Activated CD4-positive, alpha-beta T cell treated with anti-CD3 and anti-CD28 coated beads, Interleukin-2, amount 50 U/mL, for 1 hour (primary cell): ENCODE data around the gene ARHGEF7.

Source experiments
- DNase-seq: peaks from one replicate; pipeline ENCODE4 v3.0.0-alpha.2; 2020

The ARHGEF7 gene

DNA sequence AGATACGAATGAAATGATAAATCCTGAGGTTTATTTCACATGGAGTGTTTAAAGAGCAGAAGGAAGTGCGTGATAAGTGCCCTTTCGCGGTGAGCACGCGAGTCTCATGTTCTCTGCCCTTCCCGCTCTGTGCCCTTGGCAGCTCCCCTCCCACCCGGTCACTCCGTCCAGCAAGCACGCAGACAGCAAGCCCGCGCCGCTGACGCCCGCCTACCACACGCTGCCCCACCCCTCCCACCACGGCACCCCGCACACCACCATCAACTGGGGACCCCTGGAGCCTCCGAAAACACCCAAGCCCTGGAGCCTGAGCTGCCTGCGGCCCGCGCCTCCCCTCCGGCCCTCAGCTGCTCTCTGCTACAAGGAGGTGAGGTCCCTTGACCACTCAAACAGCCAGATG, 167.9 kb downstream of the ARHGEF7 start:
- no peak for DNase-seq

DNA sequence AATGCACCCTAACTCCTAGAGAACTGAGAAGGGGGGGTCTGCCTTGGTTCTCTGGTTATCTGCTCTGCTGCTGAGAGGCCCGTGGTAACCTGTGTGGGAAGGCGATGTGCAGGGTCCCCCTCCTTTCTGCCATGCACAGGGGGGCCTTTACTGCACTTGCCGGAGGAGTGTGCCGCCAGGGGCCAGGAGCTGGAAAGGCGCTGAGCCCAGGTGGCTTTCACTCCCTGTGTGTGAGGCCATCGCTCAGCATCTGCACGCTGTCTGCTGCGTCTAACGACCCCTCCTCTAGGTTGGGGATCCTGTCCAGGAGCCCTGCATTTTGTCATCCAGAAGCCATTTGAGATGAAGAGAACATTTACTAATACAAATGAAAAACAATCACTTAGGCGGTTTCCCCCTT, 168.3 kb downstream of the ARHGEF7 start:
- DNase-seq, result no peak

DNA sequence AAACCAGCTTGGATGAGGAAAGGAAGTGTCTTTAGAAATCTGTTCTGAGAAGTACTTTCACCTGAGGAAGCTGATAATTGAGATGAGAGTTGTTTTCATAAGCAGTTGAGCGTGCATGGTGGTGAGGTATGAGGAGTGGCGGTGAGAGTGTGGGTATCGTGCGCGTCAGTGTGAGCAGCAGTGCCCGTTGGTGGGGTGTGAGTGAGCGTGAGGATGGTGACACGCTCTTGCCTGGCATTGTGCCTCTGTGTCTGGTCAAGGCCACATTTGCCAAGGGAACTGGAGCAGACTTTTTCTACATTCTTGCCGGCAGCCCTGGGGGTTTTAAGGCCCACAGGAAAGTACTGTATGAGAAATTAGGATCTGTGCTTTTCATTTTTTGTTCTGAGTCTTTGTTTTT, 168.9 kb downstream of the ARHGEF7 start:
- DNase-seq, result no peak

DNA sequence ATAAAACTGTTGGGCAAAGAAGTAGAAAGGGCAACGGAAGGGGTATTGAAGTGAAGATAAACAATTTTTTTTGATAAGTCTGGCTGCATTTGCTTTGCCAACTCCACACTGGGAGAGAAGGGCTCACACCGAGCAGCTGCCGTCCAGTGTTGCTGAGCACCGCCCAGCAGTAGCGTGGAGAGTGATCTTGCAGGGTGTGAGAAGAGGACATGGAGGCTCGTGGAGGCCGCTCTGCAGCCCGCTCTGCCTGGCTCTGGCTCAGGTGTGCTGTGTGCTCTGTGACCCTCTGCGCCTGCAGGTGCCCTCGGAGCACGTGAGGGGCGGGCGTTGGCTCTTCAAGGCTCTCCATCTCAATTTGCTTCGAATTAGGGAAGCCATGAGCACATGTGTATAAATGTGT, 169.5 kb downstream of the ARHGEF7 start:
- no peak for DNase-seq

DNA sequence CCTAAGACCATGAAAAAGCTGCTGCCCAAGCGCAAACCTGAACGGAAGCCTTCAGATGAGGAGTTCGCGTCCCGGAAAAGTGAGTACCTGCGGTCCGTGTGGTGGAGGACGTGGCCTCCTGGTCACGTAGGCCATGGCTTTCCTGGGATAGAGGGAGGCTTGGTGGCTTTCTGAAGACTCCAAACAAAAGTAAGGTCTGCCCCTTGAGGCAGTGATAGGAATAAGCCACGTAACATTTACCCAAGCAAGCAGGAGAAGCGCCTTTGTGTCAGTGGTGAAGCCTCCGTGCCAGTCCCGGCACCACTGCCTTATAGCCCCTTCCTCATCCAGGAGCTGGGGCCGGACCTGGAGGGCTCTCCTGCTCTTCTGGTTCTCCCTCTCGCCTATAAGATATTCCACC, 171.1 kb downstream of the ARHGEF7 start:
- no peak for DNase-seq

DNA sequence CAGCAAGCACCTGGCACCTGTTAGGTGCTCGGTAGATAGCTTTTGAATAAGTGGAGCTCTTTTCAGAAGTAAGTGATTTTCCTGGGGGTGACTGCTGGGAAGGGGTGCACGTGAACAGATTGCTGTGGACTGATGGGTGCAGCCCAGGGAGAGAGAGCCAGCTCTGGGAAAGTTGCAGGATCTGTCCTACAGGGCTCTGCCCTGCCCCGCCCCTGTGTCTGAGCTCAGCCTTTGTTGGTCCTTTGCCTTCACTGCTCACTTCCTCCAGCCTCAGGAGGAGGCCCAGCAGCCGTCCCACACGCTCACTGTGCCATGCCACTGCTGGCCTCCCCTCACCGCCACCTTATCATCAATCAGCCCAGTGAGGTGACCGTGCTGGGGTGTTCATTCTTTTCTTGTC, 171.6 kb downstream of the ARHGEF7 start:
- DNase-seq, result no peak

DNA sequence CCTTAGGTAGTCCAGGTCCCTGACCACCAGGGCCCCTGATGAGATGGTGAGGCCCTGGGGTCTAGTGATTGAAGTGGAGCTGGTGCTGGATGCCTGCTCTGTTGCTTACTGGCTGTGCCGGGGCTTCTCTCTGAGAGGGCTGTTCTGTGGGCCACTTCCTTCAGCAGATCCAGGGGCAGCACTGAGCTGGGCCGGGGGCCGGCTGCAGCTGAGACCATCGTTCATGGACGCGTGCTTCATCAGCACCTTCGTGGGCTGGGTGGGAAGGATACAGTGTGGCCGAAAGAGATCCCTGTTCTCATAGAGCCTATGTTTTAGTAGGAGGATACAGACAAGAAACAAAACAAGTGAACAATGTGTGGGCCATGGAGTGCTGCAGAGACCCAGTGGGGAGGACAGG, 172.1 kb downstream of the ARHGEF7 start:
- no peak for DNase-seq

DNA sequence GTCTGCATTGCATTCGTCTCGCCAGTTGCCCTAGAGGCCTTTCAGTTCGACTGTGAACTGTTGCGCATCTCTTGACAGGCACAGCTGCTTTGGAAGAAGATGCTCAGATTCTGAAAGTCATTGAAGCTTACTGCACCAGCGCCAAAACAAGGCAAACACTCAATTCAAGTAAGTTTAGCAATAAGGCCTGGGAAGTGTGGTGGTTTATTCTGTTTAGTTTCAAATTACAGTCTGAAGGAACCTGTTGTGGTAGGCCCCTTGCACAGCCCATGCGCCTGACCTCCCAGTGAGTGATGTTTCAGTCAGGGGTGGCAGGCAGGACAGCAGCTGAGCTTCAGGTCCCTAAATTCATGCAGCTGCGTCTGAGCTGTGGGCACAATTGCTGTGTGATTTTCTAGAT, 173.2 kb downstream of the ARHGEF7 start:
- DNase-seq, result no peak

DNA sequence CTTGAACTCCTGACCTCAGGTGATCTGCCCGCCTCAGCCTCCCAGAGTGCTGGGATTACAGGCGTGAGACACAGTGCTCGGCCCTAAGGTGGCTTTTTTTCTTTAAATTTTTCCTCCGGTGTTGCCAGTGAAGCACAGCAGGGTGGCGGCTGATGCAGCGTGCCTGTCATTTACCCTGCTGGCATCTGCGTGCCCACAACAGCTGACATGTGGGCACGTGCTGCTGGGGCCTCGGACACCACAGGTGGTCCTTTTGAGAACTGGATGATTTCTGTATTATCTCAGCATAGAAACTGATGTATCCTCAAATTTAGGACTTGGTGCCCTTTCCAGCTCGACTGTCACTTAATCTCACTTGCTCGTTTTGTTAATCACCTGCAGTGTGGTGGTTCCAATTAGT, 174.1 kb downstream of the ARHGEF7 start:
- no peak for DNase-seq

DNA sequence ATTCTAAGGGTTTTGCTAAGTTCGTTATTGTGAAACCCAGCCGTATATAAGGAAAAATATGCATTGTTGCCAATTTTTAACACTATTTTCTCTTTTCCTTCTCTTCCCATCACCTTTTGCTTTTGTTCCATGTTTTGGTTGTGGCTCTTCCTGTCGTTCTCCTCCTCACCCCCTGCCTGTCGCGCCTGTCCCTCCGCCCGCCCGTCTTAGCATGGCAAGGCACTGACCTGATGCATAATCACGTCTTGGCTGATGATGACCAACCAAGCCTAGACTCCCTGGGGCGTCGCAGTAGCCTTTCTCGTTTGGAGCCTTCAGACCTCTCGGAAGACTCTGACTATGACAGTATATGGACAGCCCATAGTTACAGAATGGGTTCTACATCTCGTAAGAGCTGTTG, 176.8 kb downstream of the ARHGEF7 start:
- no peak for DNase-seq

DNA sequence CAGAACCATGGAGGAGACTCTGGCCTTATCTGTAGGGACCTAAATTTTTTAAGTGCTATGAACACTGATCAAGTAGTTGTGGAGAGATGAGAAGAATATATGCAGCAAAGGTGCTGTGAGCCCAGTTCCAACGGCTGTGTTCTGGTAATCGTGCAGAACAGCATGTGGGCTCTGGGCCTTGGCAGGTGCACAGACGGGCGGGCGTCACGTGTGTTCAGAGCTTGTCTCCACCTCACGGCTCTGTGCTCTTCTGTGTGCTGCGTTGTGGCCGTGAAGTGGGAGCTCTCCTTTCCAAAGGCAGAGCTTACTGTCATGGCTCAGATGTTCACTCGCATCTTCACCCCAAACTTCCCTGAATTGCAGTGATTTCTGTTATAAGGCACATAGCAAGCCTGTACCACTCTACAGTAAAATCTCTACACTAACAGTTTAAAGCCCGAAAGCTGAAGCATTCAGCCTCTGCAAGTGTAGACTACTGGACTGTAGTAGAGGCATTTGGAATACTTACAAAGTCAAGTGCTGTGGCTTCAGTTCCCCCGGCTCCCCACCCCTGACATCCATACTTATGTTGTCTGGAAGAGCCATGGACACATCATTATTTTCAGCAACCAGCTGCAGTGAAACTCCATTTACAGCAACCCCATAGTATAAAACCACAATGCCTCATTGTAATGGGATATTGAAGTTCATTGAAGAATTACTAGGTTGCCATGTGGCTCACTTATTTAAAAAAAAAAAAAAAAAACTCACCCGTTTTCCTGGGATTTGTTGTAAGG, 177.8 kb downstream of the ARHGEF7 start:
- DNase-seq, result no peak

DNA sequence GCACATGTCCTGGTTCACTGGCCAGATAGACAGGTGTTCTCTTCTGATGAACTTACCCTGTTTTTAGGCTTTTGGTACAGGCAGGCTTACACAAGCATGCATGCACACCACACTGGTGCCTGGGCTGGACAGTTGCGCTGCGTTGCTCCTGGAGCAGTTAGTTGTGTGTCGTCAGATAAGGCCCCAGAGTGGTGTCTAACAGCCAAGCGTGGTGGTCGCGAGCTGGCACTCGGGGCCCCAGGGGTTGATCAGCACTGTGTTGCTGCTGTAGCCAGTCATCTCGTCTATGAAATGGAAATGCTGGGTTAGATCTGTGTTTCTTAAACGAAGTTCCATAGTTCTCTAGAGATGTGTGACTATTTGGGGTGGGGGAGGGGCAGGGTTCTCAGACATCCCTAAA, 180.8 kb downstream of the ARHGEF7 start:
- no peak for DNase-seq

DNA sequence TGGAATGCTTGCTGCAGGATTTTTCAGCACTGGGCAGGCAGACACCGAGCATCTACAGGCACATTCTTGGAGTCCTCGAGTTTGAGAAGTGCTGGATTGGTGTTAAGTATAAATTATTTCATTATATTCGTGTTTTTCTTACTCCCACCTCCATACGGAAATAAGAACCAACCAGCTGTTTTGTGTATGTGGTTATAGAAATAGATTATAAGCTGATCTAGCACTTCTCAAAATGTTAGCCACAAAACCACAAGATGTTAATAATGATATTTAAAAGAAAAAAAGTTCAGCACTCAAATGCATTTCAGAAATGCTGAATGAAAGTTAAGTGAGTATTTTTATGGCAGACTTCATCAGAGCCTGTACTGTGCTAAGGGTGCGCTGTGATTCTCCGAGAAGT, 181.3 kb downstream of the ARHGEF7 start:
- no peak for DNase-seq

DNA sequence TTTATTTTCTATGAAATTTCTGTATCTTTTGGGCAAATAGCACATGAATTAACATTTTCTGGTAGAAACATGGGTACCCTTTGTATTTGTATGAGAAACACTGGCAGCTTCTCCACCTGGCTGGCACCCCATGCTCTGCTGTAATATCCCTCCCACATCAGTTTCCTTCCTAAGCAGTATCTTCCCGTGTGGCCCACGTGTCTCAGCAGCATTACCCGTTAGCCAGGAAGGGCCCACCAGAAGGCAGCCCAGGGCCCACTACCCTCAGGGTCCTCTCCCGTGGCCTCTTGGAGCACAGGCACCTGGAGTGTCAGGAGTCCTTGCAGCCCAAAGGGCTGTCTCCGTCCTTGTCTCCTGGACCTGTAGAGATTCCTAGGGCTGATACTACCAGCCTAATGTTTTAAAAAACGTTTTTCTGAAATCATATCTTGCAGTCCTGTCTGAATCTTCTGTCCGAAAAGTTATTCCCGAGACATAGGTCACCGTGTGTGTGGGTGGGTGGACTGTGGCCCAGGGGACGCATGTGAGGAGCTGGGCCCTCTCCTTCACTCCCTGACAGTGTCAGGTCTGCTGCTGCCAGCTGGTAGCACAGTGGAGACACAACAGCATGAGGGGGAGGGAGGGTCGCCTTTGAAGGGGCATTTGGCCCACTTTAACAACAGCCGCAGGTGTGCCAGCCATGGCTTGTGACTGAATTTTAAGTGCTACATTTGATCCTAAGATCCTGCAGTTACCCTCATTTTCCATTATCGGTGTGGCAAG, 183.3 kb downstream of the ARHGEF7 start:
- DNase-seq, result no peak

DNA sequence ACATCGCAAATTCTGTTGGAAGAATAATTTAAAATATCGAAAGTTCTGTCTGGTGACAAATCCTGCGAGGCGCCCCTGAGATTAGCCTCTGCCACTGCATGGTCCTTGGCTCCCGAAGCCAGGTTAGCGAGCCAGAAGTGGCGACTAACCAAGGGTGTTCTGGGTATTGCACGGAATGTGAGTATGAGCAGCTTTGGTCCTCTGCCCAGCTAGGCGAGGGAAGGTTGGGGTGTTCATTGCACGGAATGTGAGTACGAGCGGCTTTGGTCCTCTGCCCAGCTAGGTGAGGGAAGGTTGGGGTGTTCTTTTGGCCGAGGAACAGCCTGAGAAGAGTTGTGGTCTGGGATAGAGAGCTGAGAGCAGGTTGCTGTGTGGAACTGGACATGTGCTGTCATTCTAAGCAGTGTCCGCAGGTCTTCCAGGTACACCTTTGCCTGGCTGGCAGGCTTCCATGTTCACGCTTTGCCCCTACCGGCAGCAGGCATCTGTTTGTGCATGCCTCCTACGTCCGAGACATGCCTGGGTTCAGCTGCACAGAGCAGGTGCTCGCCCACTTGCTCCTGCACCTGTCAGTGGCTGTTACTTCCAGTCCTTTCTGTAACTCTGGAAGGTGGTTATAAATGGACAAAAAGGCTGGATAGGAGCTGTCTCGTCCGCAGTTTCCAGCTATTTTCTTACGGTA, 187.1 kb downstream of the ARHGEF7 start:
- DNase-seq, result no peak

DNA sequence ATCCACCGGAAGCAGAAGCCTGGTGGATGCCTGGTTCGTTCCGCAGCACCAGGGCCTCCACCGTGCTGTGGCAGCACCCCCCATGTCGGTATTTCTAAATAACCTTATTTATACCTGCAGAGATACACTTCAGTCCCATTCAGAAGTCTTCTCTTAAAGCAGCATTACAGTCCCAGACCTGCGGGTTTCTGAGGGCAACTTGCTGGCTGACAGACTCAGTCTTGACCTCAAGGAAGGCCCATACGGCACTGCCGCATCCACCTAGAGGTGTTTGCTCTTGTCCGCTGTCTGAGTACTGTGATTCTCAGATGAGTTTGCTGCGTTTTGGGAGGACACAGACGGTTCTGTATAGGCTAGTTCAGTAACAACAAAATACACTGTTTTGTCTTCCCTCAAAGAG, 188.4 kb downstream of the ARHGEF7 start:
- no peak for DNase-seq

DNA sequence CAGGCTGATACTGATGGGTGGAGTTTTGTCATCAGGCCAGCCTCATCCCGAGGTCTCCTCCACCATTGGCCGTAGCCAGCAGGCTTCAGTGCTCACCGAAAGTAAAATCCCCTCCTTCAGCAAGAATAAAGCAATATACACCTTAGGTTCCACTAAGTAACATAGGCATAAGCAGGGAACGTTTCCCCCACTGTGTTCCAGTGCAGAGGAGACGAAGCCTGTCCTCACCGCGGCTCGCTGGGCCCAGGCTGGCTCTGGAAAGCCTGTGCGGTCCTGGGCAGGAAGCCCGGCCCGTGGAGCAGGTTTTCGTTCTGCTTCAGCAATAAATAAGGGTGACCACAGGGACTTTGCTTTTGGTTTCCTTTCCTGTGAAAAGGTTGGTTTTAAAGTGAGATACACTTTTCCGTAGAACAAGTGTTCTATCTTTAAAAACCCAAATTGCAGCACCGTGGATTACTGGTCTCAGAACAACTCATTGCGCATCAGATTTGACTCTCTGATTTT, 189.0 kb downstream of the ARHGEF7 start:
- no peak for DNase-seq

DNA sequence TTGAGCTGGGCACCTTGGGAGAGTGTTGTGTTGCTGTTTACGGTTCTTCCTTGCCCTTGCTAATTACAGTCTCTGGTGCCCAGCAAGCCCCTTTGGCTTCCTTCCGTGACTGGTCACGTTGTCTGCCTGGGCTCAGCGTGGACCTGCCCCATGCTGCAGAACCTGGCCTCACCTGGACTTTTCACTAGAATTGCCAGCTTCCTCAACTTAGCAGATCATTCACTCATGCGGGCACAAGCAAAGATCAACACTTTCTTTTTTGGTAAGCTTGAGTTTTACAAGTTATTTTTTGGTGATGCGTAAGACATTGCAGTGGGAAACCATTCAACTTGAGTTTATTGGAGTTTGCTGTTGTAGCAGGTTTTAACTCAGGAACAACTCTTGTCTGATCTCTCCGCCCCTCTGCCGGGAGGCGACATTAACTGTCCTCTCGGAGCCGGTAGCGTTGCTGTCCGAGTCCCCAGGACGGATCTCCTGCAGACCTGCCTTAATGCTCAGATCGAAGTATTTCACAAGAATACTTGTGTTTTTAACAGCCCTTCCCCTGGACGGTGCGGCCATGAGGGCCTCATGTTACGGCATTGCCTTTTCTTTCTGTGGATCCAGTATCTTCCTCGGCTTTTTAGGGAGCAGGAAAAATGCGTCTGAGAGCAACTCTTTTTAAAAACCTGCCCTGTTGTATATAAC, 189.6 kb downstream of the ARHGEF7 start:
- DNase-seq, result no peak

DNA sequence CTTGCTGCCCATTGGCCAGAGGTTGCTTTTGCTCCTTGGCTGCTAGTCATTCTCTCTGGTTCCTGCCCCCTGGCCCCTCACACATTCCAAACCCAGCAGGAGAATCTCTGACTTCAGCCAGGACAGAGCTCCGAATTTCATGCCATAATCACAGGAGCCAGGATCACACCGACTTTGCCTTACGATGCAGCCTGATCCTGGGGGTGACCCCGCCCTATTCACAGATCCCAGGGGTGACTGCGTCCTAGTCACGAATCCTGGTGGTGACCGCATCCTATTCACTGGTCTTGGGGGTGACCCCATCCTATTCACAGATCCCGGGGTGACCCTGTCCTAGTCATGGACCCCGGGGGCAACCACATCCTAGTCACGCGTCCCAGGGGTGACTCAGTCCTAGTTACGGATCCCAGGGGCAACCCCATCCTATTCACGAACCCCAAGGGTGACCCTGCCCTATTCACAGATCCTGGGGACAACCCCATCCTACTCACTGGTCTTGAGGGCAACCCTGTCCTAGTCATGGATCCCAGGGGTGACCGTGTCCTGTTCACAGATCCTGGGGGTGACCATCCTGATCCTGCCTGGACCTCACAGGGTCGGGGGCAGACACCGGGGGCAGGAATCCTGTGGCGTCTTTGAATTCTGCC, 198.0 kb downstream of the ARHGEF7 start:
- DNase-seq, result no peak

DNA sequence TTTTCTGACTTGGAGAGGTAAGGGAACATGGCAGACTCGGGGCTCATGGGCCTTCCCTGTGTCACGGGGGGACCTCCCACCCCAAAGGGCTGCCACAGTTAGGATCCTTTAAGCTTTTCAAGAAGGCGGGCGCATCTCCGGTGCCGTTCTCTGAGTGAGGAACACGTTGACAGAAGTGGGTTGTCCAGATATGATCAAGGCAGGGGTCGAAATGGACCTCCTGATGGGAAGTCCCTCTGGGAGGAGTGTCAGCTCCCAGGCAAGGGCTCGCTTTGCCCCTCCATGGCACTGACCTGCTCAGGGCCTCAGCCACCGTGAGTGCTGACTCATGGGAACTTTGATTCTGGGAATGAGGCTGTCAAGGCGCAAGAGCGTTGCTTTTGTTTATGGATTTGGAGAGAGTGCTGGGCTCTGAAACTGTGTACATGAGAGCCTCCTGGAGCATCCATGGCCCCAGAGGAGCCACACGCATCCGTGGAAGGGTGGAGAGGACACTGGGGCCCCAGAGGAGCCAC, 198.9 kb downstream of the ARHGEF7 start:
- no peak for DNase-seq

DNA sequence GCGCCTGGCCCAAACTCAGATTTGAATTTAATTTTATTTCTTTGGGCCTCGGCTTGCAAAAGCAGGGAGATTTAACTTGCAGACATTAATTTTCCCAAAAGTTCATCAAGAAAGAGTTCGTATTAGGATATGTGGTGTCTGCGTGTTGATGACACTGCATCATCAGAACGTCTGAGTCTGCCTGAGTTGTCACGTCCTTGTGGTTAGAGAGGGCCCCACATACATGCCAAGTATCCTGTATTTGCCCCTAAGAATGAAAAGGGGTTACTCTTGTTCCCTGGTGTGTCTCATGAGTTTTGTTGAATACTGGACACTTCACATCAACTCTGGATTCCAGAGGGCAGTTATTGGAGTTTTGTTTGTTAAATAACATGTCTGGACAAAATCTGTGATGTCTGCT, 199.7 kb downstream of the ARHGEF7 start:
- no peak for DNase-seq

DNA sequence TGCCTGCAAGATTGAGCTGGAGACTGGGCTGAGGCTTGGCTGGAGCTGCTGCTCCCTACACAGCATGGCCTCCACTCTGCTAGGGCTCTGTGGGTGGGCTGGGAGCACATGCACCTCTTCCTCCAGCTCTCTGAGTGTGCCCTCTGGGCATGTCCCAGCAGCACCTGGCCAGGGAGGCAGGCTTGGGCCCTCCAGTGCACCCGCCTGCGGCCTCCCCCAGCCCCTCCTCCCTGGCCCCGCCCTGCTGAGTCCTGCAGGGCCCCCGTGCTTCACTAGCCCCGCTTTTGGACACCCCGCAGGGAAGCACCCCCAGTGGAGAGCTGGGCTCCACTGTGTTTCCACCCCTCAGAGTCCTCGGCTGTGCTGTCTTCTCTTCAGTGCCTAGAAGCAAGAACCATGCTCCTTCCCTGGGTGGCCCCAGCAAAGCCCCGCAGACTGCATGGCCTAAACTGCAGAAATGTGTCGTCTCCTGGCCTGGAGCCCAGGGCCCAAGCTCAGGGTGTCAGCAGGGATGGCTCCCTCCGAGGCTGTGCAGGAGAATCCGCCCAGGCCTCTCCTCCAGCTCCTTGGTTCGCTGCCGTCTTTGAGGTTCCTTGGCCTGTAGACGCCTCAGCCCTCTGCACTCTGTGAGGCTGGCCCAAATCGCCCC, 200.4 kb downstream of the ARHGEF7 start:
- no peak for DNase-seq
